ENCODE results near the gene COG3. TPM values are rescaled to one million over a fixed set of nuclear protein-coding genes. Genes with fewer than 3 reads are reported as not detected.

The COG3 gene
- total and polyA plus RNA-seq, 2 of the 13 experiments (the other 11 are each of a cell fraction or from before 2014, with no cell fraction given) = 37.8 to 47.5 TPM

- TF ChIP-seq EP300 (IDR thresholded peaks at IDR 0.05; ENCODE audit: low read depth in 2 of 2, low read length in 2 of 2) (no peak), EP300 (CRISPR knock-in tag; IDR thresholded peaks at IDR 0.05; ENCODE audit: borderline replicate concordance) (no peak), ZNF678 (CRISPR knock-in tag; IDR thresholded peaks at IDR 0.05) (no peak), ZKSCAN8 (CRISPR knock-in tag; IDR thresholded peaks at IDR 0.05; ENCODE audit: borderline replicate concordance) (no peak), ARID5B (CRISPR knock-in tag; IDR thresholded peaks at IDR 0.05) (no peak), EHMT2 (IDR thresholded peaks at IDR 0.05; ENCODE audit: borderline replicate concordance, low read depth, low read length) (no peak)
Observed at GRCh38 chr13:45518525-45519245, 53.9 kb downstream of the COG3 start (continued).

GRCh38 chr13:45519493-45519892 lies 54.8 kb downstream of the COG3 start:
- H3K36me3 ChIP-seq (replicated peaks in 1 of 2; ENCODE audit: control insufficient read depth in 1 of 2, insufficient read depth in 2 of 2, low read length in 2 of 2) = peaks cover 18 to 79% of the 10 kb centered on the region in 2 experiments
- CTCF ChIA-PET (ENCODE audit: low intra/inter-chr PET ratio, low total read pairs) = no interaction called here

More at GRCh38 chr13:45519493-45519892, 54.8 kb downstream of the COG3 start:
- intact Hi-C loops (cut with micrococcal nuclease; ENCODE audit: unreplicated experiment) = no loop called here
- DNase-seq (ENCODE audit: low spot score) = no peak
- WGBS (ENCODE audit: low lambda C conversion rate) = 98% methylated on average over 4 of the region's 4 CpGs
- no peaks in the 10 kb centered on the region for H4K20me1 ChIP-seq (ENCODE audit: insufficient read depth, low read length)
- H3K9me3 ChIP-seq (ENCODE audit: low read length) = no peaks in the 10 kb centered on the region
- no peaks in the 10 kb centered on the region for H3K4me1 ChIP-seq (ENCODE audit: insufficient read depth, low read length)
- no peak overlapping the region for H3K9ac ChIP-seq (ENCODE audit: insufficient read depth, low read depth, low read length)
- no peaks in the 10 kb centered on the region for H3K79me2 ChIP-seq (ENCODE audit: insufficient read depth, low read length)
- TF ChIP-seq MLXIP (CRISPR knock-in tag; IDR thresholded peaks at IDR 0.05; ENCODE audit: borderline replicate concordance) (no peak), ZNF484 (CRISPR knock-in tag; IDR thresholded peaks at IDR 0.05; ENCODE audit: borderline replicate concordance, low read depth) (no peak), ZNF512 (CRISPR knock-in tag; IDR thresholded peaks at IDR 0.05) (no peak)
- no peak overlapping the region for H3K4me2 ChIP-seq (ENCODE audit: low read depth, low read length)
- H2AFZ ChIP-seq (ENCODE audit: low read length) = no peak overlapping the region
- FAIRE-seq = no peak
- no peaks in the 10 kb centered on the region for H3K27me3 ChIP-seq (ENCODE audit: control insufficient read depth in 1 of 2, insufficient read depth in 2 of 2, low read length in 2 of 2)
- no peak for ATAC-seq
- POLR2A ChIA-PET = no interaction called here
- H3K4me3 ChIP-seq (replicated peaks in 1 of 3; ENCODE audit: insufficient read depth in 1 of 3, low read depth in 2 of 3, low read length in 3 of 3) = no peak overlapping the region
- BruUV-seq (replicated peaks) = no TSS peak
- H3K27ac ChIP-seq (ENCODE audit: extremely low read length, insufficient read depth, low read length) = no peak overlapping the region
- in situ Hi-C loops (cut with HindIII; ENCODE audit: extremely low pct_ligation_motif_present, low pct_unique_long_range_greater_than_20kb) = loop anchor here (25.0 kb wide), 1 partner anchor 482 kb away; no protein-coding TSS in a partner anchor
